Measurements from ENCODE around the gene RELN. TPM values are rescaled to one million over a fixed set of nuclear protein-coding genes. Genes with fewer than 3 reads are reported as not detected.

Gene RELN
- total RNA-seq, 1 donor from 2014 or later = 5.4 TPM

- no peak for DNase-seq (ENCODE audit: low spot score, unreplicated experiment)
- H3K4me1 Mint-ChIP-seq (ENCODE audit: low read depth) = peaks cover 1% of the 10 kb centered on the region
- H3K4me3 Mint-ChIP-seq (ENCODE audit: low read depth) = no peak overlapping the region
- peaks cover 41% of the 10 kb centered on the region for H3K27me3 Mint-ChIP-seq
- no peak overlapping the region for H3K27ac Mint-ChIP-seq
- H3K36me3 Mint-ChIP-seq (ENCODE audit: insufficient read depth) = no peaks in the 10 kb centered on the region
- no peaks in the 10 kb centered on the region for H3K9me3 Mint-ChIP-seq (ENCODE audit: low read depth)
- no peak for TF ChIP-seq CTCF (IDR thresholded peaks at IDR 0.05; ENCODE audit: unreplicated experiment)
Measured at GRCh38 chr7:103856929-103857328, 132.5 kb downstream of the RELN start.

- TF ChIP-seq CTCF (IDR thresholded peaks at IDR 0.05; ENCODE audit: unreplicated experiment) = no peak
- H3K4me3 Mint-ChIP-seq (ENCODE audit: low read depth) = no peak overlapping the region
Measured at GRCh38 chr7:103855671-103856070, 133.8 kb downstream of the RELN start.

GRCh38 chr7:103854611-103855010 is 134.8 kb downstream of the RELN start:
- no peak for TF ChIP-seq CTCF (IDR thresholded peaks at IDR 0.05; ENCODE audit: unreplicated experiment)
- H3K9me3 Mint-ChIP-seq (ENCODE audit: low read depth) = peaks cover 4% of the 10 kb centered on the region
- H3K4me1 Mint-ChIP-seq (ENCODE audit: low read depth) = no peaks in the 10 kb centered on the region
- H3K27ac Mint-ChIP-seq = no peak overlapping the region
- peaks cover 55% of the 10 kb centered on the region for H3K27me3 Mint-ChIP-seq
- DNase-seq (ENCODE audit: low spot score, unreplicated experiment) = no peak
- no peaks in the 10 kb centered on the region for H3K36me3 Mint-ChIP-seq (ENCODE audit: insufficient read depth)
- no peak overlapping the region for H3K4me3 Mint-ChIP-seq (ENCODE audit: low read depth)

More at GRCh38 chr7:103855671-103856070, 133.8 kb downstream of the RELN start:
- Mint-ChIP-seq H3K27me3 (peaks cover 47% of the 10 kb centered on the region), H3K9me3 (ENCODE audit: low read depth) (peaks cover 4% of the 10 kb centered on the region), H3K27ac (no peak overlapping the region), H3K4me1 (ENCODE audit: low read depth) (peaks cover 1% of the 10 kb centered on the region), H3K36me3 (ENCODE audit: insufficient read depth) (no peaks in the 10 kb centered on the region)
- DNase-seq (ENCODE audit: low spot score, unreplicated experiment) = no peak

GRCh38 chr7:103851357-103851756 is 138.1 kb downstream of the RELN start:
- peaks cover 74% of the 10 kb centered on the region for H3K27me3 Mint-ChIP-seq
- no peaks in the 10 kb centered on the region for H3K36me3 Mint-ChIP-seq (ENCODE audit: insufficient read depth)
- H3K4me3 Mint-ChIP-seq (ENCODE audit: low read depth) = no peak overlapping the region
- peaks cover 8% of the 10 kb centered on the region for H3K4me1 Mint-ChIP-seq (ENCODE audit: low read depth)
- H3K27ac Mint-ChIP-seq = no peak overlapping the region
- no peak for TF ChIP-seq CTCF (IDR thresholded peaks at IDR 0.05; ENCODE audit: unreplicated experiment)
- H3K9me3 Mint-ChIP-seq (ENCODE audit: low read depth) = peaks cover 4% of the 10 kb centered on the region
- DNase-seq (ENCODE audit: low spot score, unreplicated experiment) = no peak

- no peaks in the 10 kb centered on the region for H3K9me3 Mint-ChIP-seq (ENCODE audit: low read depth)
- H3K27me3 Mint-ChIP-seq = peaks cover 83% of the 10 kb centered on the region
Measured at GRCh38 chr7:103843689-103844480, 145.6 kb downstream of the RELN start.

More at GRCh38 chr7:103843689-103844480, 145.6 kb downstream of the RELN start:
- H3K36me3 Mint-ChIP-seq (ENCODE audit: insufficient read depth) = no peaks in the 10 kb centered on the region
- no peak for DNase-seq (ENCODE audit: low spot score, unreplicated experiment)
- H3K27ac Mint-ChIP-seq = no peak overlapping the region
- TF ChIP-seq CTCF (IDR thresholded peaks at IDR 0.05; ENCODE audit: unreplicated experiment) = no peak
- peaks cover 2% of the 10 kb centered on the region for H3K4me1 Mint-ChIP-seq (ENCODE audit: low read depth)
- H3K4me3 Mint-ChIP-seq (ENCODE audit: low read depth) = no peak overlapping the region

All from progenitor cell of endocrine pancreas (in vitro differentiated cells).